DMS153 treated with DMSO at 0.1 percent for 48 hours (cell line): ENCODE data around the gene PFKFB2.
A peak's percentile ranks its signal among the peaks of the same experiment; 100 is the strongest.

Source experiments
- DNase-seq: peaks from one replicate; lab custom pipeline; 2025; ENCODE audit not compliant: unreplicated experiment; lab: John Stamatoyannopoulos, UW

The PFKFB2 gene

DNA sequence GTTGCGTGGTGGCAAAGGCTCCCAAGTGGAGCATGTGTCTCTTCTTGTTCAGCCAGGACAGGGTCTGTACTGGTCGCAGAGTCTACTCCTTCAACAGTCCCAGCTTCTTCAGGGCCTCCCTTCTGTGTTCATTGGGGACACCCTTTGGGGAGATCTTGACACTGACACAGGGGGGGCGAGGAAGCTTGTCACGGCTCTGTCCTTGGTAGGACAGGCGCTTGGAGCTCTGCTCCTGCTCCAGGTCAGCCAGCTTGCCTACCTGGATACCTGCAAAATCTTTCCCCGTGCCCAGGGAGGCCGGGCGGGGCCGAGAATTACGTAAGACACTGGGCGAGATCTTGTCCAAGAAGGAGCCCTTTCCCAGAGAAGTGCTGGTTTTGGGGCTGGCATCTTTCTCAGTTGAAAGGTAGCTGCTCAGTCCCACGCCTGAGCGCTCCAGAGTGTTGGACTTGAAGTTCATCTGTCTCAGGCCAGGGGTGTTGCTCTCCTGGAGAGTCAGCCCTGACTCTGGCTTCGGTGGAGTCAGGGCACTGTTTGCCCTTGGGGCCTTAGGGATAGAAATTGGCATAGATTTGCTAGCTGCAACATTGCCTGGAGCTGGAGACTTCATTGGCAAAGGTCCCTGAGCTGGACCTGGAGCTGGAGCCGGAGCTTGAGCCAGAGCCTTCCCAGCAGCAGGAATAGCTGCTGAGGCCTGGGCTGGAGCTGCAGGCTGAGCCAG is 31.0 kb upstream of the PFKFB2 start:
- no peak for DNase-seq

DNA sequence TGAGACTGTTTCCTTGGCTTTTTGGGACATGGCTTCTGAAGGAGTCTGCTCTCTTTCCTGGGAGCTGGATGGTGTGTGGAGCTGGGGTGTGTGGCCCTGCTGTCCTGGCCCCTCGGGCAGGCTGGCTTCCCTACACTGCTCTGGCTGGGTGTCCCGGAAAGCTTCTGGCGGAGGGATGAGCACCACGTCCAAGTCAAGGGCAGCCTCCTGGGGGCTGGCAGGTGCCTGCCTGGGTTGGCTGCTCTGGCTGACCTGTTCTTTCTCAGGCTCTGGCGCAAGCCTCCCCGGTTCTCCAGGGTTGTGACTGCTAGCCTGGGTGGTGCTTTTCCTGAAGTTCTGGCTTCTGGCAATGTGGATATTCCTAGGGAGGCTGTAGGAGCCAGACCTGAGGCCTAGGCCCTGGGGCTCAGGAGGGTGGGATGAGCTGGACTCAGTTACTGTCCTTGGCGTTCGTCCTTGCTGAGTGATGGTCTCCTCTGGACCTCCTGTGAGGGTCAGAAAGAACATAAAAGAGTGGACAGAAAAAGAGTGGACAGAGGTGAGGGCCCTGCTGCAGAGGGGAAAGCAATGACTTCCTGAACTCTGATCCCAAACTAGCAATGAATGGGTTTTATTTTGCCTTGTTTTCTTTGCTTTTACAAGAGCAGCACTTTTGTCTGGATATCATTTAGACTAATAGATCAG is 29.9 kb upstream of the PFKFB2 start:
- DNase-seq: no peak

DNA sequence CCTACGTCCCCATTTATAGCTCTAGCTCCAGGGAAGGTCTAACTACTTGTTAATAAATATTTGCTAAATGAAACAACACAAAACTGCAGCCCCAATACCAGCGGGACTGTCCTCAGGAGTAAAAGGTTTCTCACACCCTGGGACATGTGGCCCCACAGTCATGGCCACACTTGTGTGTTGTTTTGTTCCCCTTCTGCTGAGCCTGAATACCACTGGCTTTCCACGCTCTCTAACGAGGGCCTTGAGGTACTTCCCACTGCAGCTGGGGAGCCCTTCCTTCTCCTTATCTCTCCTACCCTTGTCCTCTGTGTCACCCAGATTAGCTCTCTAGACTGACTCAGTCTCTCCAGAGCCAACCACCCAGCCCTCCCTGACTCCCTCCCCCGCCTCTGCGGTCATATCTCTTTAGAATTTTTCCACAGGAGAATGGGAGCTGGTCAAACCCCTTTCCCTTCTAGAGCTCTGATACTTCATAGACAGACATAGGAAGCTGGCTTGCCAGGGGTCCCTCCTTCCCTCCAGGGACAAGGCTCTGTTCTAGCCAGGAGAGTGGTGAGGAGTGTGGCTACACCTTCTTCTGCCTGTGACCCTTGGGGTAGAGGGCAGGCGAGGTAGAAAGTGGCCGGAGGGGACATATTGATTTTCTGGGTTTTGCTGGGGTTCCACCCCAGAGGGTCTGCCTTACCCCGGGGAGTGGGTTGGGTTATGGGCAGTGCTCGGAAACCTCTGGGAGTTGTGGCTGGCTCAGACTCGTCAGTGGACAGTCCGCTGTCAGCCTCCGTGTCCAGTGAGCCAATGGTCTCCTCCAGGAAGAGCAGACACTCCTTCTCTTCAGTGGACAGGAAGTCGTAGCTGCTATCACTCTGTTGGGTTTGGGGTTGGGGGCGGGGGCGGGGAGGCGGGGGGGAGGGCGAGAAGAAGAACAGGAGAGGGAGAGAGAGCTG is 28.6 kb upstream of the PFKFB2 start:
- no peak for DNase-seq

DNA sequence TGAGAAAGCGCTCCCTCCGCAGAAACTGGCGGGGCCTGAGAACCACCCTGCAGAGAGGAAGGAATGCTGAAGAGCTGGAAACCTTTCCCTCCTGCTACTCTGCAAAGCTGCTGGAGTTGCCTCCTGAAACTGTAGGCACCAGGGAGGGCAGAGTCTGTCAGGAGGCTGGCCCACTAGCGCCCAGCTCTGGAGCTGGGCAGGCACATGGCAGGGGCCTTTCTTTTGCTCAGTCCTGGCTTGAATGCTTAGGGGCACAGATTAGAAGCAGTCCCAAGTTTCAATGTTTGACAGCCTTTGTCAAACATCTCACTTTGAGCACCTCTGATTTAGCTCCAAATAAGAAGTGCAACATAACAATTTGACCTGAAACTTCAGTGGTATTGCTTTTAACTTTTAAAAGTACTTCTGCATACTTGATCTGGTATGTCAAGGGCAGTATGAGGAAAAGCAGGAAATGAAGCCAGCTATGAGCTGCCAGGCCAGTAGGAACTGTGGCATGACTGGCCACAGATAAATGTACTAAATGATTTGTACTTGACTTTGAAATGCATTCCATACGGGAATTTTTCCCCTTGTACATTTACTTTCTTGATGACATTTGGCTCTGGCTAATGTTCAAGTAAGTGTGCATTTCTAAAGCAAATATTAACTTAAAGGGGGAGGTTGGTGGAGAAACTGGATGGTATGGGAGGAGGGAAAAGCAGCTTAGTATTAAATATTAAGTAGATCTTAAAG is 27.8 kb upstream of the PFKFB2 start:
- no peak for DNase-seq

DNA sequence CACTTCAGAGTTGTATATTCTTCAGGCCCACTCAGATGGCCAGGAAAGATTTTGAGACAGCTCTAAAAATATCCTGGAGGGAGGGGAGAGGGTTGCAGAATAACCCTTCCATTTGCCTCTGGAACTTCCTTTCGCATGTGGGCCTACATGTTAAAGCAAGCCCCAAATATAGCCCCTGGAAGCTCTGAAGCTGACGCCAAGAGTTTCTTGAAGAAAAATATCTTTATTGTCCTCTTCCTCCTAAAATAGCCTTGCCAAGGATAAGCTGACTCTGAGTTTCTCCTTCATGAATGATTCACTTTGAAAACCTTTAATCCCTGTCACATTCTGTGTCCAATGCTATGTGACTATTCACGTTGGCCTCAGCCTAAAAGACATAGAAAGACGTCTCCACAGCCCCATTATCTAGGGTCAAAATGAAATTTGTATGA is 27.0 kb upstream of the PFKFB2 start:
- DNase-seq: no peak

DNA sequence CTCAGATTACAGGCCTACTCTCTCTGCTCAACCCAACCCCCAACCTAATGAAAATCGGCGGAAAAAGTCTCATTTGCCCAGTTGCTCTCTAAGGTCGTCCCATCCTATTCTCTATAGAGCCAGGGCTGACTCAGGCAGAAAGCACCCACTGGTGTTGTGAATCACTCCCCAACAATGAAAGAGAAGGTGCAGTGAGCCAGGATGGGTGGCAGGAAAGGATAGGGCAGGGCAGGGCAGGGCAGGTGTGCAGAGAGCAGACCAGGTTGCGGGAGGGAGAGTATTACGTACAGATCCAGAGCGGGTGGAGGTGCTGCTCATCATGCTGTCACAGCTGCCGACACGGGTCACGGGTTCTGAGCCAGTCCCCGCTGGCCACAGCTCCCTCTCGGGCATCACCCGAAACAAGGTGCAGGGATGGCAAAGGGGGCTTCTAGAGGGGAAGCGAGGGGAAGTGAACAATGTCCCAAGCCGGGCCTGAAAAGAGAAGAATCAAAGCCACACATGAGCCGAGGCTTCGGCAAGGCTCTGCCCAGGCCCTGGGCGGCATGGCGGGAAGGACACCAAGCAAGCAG is 25.8 kb upstream of the PFKFB2 start:
- no peak for DNase-seq

DNA sequence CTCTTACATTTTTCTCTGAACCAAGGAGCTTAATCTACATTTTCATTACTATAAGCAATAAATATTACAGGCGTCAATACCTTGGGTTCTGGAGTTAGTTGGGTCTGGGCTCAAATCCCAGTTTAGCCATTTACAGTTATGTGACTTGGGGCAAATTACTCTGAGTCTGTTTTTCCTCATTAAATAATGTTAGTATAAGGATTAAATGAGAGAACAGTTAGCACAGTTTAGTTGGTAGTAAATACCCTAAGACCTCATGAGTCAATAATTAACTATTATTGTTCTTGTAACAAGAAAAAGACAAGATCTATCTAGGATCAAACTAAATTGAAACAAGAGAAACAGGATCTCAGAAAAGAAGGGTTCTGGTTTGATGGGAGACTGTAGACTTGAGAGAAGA is 25.2 kb upstream of the PFKFB2 start:
- DNase-seq: no peak

DNA sequence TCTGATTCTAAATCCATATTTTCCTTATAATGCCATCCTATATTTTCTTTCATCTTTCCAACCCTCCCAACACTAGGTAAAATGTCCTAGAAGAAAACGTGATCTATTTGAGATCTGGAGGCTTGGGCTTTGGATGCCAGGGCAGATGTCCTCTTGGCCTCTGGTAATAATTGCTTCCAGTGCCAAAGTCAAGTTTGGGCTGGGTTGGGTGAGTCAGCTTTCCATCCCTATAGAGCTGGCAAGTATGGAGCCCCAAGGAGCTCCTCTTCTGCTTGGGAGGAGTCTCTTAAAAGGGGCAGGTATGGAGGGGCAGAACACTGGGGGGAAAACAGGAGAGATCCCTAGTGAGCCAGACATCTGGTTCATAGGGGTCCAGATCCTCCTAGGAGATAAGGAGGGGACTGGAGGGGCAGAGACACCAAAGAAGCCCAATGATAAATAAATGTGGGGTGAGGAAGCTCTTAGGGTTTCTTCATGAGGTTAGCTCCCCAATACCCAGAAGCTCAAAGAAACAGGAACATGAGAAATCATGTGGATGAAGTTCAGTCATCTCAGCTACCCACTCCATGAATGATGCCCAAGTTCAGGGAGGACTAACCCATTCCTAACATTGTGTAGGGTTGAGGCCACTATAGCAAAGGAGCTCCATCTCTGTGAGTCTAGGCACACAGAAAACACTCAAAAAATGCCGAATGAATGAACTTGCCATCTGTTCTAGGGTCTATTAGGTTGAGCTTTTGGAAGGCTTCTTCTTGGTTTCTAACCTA is 24.0 kb upstream of the PFKFB2 start:
- DNase-seq: no peak

DNA sequence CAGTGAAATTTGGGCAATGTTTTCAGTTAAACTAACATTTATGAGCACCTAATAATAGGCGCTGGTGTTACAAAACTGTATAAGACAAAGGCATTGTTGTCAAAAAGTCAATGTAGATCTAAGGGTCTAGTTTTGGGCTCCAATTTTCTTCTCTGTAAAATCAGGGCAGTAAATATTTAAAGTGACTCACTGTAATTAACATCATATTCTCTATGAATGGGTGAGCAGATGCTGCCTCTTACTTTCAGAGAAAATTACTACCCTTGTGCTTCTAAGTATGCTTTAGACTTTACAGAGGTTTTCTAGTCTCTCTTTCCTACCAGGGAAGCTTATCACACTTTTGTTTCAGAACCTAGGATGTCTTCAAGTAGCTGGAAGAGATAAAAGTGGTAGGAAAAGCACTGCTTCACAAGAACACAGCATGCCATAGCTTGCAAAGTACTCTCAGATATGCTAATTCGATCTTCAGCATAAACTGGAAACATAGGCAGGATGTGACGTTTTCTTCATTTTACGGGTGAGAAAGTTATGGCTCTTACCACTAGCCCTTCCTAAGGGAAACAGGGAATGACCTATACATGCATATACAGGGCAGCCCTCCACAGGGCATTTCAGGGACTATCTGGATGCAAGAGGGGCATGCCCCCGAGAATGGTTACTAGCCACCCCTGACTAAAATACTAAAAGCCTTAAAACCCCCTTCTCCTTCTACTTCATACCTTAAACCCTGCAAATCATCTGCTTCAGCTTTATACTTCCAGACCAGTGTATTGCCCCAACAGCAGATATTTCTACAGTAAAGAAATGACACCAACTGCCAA is 23.2 kb upstream of the PFKFB2 start:
- no peak for DNase-seq

DNA sequence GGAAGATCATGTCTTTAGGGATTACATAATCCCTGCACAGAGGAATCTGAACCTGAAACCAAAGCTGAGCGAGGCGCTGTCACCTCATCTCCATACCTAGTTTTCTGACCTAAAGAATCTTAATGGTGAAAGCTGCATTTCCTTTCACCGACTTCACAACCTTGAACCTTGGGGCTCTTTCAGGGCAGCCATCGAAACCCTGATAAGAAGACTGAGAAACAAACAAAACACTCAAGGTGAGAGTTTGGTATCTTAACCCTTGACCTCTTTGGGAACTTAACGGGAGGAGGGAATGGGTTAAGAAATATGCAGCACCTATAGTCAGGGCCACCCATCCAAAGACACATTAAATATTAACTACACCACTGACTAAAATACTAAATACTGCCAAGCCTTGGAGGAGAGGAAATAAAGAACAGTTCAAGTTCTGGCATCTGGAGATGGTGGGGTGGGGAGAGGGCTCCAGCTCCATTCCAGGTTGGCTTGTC is 22.5 kb upstream of the PFKFB2 start:
- DNase-seq: no peak

DNA sequence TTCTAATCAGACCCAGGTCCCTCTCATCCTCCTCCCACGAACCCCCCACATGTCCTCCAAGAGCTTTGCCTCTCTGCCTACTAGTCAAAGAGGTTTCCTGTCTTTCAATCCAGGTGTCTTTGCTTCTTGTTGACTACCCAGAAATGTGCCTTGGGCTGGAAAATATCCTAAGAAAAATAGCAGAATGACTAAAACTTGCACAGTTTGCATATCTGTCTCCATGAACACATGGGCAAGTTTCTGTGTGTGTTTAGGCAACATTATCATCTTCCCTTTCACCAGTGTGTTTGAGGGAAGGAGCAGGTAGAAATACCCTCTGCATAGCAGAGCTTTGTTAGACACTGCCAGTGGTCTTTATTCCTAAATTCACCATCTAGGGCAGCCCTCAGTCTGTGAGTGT is 22.1 kb upstream of the PFKFB2 start:
- DNase-seq: no peak

DNA sequence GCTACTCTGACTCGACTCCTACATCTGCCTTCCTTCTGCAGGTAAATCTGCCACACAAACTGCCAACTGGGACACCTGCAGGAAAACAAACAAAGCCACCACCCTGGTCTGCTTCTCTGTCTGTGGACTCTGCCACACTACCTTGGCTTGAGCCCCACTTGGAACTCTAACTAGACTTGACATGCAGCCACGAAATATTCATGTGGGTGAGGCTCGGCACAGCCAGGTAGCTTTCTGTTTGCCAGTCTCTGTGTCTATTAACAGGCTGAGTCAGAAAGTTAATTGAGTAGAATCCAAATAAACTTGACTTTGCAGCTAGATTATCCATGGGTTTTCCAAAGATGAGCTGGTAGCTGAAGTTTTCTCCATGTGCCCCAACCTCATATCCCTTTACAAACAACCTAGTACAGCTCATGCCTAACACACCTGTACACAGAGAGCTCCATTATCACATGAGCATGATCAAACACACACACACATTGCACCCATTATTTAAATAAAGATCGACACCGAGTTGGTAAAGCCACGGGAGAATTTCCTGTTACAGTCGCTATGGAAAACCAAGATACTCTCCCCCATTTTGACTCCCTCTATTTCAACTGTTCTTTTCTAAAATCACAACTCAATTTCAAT is 21.3 kb upstream of the PFKFB2 start:
- DNase-seq: peak; percentile 30

DNA sequence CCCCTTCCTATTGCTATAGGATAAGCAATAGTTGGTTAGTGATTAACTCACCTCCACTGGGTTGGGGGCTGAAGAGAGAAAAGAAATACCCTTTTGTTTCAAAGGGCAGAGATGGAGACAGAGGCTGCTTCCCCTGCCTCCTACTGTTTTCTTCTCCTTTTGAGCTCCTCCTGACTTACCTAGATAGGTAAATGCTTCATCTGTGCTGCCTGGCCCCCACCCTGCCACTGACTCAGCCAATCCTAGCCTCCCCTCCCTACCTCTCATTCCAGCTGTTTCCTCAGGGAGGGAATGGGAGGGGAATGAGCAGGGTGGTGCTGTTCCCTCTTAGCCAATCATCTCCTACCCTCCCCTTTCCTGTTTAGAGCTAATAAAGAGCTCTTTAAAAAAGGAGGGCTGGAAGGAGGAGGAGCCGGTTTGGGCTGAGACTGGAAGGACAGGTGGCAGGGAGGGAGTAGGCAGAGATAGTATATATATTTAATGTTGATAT is 20.5 kb upstream of the PFKFB2 start, which contains the start of gene C1orf116:
TSS of gene C1orf116 (minus strand) at position 229 of the 490 bp plus-strand sequence. CDS start 5,158 bp downstream, outside the sequence.
- DNase-seq: peak; percentile 98

DNA sequence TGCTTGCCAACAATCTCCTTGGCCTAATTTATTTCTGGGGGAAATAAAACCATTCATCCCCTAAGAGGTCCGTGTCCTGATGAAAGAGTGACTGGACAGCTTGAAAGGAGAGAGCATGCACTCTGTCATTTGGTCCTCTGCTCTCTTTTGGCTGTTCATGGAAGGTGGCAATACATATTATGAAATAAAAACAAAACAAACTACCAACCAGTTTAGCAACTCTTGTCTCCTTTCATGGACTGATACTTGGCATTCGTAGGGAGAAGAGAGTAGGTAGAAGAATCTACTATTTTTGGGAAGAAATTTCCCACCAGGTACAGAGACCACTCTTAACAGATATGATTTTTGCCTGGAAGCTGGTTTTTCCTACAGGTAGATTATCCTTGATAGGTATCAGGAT is 19.8 kb upstream of the PFKFB2 start:
- DNase-seq: no peak

DNA sequence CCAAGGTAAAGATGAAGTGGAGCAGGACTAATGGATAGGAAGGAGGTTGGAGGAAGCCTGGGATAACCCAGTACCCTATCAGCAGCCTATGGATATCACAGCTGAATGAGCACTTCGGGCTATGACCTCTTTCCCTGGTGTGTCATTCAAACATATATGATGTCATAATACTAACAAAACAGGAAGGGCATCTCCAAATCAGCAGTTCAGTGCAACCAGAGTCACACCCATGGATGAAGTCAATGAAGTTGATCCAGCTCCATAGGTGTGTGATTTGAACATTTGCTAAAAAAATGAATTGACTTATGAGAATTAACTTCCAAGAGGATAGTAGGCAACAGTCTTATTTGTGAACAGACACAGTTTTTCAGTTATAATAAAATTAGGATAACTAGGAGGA is 18.9 kb upstream of the PFKFB2 start:
- DNase-seq: no peak

DNA sequence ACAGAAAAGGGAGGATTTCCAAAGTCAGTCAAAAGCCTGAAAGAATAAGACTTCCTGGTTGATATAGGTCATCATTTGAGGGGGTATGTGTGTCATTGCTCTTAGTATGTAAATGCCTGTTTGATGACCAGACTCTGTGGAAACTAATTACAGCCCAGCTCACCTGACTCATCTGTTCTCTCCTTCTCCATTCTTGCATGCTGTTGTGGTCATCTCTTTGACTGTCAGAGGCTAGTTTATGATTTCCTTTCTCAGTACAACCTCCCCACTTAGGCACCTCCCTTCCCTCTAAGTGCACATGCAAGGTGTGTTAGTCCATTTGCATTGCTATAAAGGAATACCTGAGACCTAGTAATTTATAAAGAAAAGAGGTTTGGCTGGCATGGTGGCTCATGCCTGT is 18.1 kb upstream of the PFKFB2 start:
- no peak for DNase-seq

DNA sequence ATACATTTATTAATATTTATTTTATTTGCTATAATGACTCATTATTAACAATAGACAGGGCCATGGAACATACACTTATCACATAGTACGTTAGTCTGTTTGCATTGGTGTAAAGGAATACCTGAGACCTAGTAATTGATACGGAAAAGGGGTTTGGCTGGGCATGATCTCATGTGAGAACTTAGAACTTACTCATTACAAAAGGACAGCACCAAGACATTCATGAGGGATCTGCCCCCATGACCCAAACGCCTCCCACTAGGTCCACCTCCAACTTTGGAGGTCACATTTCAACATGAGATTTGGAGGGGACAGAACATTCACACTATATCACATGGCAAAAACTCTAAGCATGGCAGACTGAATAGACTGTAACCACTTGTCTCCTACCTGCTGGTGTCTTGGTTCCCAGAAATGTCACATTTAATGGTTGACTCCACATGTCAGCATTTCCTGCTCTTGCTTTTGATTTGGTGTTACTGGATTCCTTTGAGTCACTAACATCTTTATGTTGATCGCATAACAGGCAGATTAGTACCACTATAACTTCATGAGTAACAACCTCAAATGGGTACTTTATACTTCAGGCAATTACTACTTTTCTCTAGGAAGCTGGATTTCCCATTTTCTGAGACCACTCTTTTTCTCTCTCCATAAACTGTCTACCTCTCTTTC is 17.1 kb upstream of the PFKFB2 start:
- no peak for DNase-seq

DNA sequence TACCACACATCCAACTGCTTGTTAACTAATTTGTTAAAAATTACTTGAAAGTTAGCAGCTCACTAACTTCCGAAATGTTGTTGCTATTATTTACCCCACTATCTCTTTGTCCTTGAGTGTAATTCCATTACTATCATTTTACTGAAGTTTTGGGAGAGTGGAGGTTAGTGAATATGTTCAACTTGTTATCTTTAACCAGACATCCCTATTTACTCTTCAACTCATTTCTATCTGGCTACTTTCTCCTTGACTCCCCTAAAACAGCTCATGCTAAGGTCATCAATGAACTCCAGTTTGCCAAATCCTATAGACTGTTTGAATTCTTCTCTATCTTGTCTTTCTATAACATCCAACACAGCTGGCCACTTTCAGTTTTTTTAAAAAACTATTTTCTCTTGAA is 16.2 kb upstream of the PFKFB2 start:
- DNase-seq: no peak
